ENCODE data around the gene TP53I11.

Gene TP53I11

DNA sequence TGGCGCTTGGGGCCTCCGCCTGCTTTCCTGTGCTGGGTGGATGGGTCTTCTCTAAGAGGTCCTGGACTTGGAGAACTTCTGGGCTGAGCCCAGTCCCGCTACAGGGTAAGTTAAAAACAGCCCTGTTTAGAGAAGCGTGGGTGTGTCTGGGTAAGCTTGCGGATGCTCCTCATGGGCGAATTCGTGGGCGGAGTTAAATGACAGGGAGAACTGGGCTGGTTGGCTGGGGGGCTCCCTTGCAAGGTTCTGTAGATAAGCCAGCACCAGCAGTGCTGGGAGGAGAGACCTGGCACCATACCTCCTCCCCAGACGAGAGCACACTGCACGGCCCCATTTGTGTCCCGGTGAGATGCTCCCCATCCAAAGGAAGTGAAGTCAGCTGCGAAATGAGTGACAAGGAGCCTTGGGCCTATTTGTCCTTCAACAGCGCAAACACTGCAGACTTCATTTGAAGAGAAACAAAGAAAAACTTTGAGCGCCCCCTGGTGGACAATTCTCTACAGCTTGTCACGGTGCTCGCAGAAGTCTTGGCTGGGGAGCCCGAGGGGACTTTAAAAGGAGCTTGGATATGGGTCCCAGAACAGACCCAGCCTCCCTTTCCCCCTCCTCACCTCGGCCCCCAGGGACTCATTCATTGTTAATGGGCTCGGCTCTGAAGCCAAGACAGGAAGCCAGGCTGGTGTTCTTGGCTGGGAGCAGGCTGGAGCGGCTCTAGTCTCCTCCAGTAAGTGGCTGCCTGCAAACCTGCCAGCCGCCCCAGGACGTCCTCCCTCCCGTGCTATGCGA, 39.5 kb downstream of the TP53I11 start:
- peak; percentile 82 for DNase-seq

DNA sequence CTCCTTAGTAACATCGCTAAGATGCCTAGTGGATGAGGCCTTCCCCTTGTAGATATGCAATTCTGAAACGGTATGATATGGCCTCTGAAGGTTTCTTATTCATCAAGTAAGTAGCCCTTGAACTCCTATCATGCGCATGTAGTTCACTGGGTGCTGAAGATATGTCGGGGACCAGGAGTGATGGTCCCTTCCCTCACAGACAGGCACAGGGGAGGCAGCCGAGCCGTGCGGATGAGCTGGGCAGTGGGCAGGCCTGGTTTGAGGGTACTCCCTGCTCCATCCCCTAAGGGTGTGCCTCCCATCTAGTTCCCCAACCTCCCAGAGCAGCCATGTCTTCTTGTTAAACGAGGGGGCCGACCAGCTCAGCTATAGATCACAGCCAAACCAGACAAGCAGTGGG, 40.1 kb downstream of the TP53I11 start:
- no peak for DNase-seq

DNA sequence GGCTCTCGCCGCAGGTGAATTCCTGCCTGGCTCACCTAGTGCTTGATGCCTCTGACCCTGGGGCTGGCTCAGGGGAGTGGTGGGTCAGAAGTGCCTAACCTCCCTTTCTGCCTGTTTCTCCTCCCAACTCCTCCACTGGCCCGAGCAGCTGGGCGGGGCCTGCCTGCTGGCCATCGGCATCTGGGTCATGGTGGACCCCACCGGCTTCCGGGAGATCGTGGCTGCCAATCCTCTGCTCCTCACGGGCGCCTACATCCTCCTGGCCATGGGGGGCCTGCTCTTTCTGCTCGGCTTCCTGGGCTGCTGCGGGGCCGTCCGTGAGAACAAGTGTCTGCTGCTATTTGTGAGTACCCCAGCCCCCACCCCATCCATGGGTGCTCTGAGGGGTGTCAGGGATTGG, 41.1 kb downstream of the TP53I11 start:
- no peak for DNase-seq

DNA sequence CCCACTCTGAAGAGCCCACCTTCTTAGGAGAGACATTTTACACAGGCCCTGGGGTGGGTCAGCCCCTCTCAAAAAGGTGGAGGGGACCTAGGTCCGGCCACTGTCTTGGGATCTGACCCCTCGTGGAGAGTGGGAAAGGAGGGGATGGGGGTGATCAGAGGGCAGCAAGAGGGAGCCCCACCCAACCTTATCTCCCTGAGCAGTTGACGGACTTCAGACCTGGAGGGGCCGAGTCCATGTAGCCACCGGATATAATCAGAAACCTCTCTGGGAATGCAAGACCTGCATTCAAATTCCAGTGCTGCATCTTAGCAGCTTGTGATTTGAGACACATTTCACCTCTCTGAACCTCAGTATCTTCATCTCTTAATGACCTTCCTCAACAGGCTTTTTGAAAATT, 44.0 kb downstream of the TP53I11 start:
- no peak for DNase-seq

DNA sequence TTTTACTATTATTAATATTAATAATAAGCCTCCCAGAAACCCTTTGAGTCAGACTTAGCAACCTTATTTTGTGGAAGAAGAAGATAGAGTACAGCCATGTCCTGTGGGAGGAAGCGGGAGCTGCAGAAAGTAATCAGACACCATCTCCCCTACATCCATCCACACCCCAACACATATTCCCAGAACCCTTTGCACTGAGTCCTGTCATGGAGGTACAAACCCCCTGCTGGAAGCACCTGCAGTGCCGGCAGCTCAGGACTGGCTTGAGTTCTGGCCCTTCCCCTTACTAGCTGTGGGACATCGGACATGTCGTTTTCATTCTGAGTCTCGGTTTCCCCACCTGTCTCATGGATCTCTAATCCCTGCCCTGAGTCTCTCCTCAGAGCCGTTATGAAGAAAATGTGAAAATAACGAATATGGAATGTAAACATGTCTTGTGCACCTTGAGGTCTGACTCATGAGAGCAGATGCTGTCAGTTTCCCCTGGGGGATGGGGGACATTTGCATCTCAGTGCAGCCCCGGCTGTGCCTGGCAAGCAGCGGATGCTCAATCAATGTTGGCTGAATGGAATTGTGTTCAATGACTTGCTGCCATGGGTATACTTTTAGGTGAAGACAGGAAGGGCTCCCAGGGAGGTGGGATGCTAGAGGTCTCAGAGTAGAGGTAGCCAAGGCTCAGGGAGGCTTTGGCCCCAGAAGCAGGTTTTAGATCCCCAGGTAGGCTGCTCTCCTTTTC, 45.4 kb downstream of the TP53I11 start:
- no peak for DNase-seq

DNA sequence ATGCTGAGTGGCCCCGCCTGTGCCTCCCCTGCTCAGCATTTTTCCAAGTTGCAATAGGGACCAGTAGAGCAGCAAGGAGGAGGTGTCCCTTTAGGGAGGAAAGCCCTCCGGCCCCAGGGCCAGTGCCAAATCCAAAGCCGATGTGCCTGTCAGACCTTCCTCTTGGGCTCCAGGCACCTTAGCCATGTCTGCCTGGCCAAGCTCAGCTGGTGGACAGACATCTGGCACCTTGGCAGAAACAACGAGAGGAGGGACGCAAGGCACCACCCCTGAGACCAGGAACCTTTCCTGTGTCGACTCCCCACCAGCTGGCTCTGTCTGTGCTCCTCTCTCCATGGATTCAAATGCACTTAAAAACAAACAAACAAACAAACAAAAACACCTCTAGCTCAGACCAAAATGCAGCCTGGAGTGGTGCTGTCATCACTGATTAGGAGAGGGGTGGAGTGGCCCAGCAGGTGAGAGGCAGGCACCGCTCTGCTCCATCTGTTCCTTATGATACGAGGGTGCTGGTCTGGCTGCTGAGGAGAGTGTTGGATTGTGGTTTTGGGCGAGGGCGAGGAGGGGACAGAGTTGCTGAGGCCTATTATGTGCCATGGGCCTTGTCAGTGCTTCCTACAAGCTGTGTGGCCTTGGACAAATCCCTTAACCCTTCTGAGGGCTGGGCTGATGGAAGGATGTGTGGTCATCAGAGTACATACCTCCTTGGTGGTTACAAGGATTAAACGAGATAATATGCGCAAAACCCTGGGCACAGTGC, 46.2 kb downstream of the TP53I11 start:
- no peak for DNase-seq

DNA sequence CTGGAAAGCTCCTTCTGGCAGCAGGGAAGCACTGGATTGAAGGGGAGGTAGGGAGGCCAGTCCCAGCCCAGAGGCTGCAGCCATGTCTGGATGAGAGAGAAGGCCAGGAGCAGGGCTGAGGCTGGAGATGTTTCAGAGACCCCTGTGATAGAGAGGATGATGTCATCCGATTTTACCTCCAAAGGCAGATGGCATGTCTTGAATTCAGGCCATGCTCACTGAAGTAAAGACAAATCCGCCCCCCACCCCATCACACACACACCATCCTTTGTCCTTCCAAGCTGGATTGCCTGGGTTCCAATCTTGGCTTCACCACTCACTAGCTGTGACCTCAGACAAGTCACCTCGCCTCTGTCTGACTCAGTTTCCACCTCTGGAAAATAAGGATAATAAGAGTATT, 47.2 kb downstream of the TP53I11 start:
- DNase-seq: no peak

DNA sequence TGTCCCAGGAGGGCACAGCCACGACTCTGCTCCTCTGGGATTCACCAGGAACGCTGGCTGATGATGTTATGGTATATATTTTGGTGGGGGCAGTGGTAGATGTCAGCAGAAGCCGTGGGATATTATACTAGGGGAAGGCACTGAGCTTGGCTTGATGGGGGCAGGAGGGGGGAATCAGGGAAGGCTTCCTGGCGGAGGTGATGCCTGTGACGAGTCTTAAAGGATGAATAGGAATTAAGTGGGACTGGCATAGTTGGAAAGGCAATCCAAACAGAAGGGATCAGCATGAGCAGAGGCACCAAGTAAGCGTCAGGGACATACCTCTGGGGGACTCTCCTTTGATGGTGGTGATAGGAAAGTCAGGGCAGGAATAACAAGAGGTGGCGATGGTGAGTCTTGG, 47.6 kb downstream of the TP53I11 start:
- DNase-seq: no peak

DNA sequence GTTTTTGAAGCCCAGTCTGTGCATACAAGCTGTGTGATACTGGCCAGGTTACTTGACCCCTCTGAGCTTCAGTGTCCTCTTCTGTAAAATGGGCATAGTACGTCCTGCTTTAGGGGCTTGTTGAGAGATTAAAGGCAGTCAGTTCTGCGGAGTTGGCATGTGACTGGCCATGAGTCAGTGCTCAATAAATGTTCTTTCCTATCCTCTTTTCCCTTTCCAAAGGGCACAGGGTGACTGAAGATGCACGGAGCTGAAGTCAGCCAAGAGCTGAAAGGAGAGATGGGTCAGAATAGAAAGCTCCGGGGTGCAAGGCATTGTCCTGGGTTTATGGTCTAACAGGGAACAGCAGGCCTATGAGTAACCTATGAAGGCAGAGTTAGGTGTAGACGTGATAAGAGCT, 48.9 kb downstream of the TP53I11 start:
- DNase-seq: no peak

DNA sequence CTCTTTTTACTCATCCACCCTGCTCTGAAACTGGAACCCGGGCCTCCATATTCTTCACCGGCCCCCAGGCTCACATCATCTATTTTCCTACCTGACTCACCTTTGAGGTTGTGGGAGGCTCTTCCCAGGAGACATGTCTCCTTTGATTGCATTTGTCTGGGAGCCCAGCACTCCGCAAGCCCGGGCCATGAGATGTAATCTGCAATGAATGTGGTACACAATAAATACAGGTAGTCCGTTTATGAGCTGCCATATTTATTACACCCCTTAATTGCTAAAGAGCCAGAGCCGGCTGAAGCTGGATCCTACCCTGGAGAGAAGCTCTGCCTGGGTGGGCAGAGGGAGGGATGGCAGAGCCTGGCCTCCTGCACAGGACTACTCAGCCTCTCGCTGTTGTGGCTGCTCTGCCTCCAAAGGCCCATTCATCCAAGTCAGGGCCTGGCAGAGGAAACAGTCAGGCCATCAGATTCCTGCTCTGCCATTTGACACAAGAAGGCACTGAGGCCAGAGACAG, 49.5 kb downstream of the TP53I11 start:
- no peak for DNase-seq

DNA sequence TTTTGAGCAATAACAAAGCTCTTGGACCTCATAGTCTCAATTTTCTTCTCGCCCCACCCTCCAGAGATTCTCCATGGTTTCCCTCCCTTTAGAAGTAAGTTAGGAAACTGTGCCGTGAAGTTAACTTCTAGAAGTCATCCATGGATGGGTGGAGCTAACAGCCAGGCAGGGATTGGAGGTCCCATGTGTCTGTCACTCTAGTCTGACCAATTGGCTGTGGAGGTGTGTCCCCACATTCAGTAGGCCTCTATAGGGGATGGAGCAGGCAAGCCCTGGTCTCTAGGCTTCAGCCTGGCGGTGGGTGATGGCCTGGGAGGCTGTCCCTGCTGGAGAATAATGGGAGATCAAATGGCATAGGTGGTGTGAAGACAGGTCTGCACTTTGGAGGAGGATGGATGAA, 50.7 kb downstream of the TP53I11 start:
- peak; percentile 8 for DNase-seq

DNA sequence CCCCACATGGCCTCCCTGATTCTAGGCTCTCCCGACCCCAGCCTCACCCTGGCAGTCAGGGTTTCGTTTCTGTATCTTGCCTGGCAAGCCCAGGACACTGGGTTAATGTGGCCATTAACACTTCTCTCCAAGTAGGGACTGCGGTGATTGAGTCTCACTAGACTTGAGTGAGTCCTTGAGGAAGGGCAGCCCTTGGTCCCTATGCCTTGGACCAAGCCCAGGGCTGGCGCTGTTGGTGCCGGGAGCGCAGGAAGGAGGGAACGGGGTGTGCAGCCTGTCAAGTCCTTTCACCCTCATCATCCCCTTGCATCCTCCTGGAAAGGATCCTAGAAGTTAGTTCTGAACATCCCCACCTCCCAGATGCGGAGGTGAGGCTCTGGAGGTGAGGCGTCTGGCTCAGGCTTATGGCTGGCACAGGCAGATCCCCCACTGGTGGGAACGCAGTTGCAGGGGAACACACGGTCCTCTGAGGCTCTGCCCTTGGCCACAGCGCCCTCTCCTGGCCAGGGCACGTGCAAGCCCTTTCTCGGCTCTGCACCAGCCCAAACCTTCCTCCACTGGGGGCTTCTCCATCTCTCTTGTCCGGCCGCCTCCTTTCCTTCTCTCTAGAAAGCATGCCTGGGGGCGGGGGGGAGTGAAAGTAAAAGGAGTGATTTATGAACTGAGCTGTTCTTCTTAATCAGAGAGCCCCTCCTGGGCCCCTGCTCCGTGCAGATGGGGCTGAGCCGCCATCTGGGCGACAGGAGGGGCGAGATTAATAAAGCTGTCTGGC, 56.7 kb downstream of the TP53I11 start:
- DNase-seq: peak; percentile 63

DNA sequence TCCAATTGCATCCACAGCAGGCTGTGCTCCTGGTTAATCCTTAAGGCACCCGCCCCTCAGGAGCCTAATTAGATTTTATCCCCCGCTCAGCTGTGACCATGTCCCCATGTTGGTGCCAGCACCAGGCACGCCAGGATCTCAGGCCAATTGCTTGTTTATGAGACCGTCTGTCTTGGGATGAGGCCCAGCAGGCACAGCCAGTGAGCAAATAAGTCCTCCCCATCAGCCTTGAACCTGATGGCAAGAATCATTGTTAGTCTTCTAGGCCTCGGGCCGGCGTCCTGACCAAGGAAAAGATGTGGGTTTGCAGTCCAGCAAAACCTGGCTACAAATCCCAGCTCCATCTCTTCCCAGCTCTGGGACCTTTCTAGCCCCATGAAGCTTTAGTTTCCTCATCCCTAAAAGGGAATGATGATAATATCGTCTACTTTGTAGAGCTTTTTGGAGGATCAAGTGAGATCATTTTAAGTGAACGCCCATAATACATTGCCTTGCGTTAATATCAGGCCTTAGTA, 57.3 kb downstream of the TP53I11 start:
- DNase-seq: no peak

DNA sequence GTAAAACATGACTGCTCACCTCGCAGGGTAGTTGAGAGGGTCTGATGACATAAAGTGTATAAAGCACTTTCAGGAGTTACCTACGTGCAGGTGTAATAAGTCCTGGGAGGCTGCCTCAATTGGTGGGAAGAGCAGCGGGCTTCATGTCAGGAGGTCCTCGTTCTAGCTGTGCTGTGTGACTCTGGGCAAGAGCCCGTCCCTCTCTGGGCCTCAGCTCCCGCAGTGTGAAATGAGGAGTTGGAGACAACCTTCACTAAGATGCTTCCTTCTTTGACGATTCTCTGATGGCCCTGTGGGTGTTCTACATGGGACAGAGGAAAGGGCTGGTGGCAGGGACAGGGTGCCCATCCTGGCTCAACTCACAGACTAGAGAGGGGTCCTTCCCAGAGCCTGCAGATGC, 57.8 kb downstream of the TP53I11 start:
- DNase-seq: no peak

DNA sequence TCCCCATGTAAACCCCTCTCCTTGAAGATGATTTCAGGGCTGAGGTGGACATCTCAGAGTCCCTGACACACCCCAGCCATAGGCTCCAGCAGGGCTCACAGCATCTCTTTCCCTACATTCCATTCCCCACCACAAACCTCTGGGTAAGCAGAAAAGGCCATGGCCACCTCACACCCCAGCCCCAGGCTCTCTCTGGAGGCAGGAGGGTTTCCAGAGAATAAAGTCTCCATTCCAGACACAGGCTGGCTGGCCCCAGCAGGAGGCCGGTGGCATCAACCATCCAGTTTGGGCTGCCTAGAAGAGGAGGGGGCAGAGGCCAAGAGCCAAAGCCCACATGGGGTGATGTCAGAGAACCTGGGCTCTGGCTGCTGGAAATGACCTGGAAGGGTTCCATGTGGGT, 61.4 kb downstream of the TP53I11 start:
- DNase-seq: no peak

DNA sequence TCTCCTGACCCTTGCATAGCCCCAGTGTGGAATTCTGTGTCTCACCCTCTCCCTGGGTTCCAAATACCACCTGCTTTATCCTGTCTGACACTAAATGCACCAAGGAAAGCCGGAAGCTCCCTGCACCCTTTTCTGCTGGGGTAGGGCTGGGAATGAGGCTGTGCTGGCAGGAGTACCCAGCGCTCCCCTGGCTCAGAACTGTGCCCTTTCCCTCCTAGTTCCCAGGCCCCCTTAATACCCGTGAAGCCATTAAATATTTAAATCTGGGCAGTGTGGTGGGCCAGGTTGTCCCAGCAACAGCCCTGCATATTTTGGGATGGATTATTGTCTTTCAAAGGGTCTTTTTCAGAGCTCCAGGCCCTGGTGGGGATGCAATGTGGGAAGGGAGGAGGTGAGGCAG, 63.0 kb downstream of the TP53I11 start:
- no peak for DNase-seq

DNA sequence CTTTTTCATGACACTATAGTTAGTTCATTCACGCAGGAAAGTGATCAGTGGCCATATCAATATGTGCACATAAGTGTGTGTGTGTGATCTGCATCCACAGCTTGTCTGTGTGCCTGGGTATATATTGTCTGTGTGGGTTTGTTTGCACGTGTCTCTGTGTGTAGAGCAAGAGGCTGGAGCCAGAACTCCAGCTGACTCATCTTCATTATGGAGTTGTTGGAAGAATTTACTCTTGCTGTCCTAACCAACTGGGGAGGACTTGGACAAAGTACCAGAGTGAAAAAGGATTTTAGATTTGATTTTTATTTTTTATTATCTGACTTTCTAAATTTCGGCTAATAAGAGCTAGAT, 63.9 kb downstream of the TP53I11 start:
- no peak for DNase-seq

DNA sequence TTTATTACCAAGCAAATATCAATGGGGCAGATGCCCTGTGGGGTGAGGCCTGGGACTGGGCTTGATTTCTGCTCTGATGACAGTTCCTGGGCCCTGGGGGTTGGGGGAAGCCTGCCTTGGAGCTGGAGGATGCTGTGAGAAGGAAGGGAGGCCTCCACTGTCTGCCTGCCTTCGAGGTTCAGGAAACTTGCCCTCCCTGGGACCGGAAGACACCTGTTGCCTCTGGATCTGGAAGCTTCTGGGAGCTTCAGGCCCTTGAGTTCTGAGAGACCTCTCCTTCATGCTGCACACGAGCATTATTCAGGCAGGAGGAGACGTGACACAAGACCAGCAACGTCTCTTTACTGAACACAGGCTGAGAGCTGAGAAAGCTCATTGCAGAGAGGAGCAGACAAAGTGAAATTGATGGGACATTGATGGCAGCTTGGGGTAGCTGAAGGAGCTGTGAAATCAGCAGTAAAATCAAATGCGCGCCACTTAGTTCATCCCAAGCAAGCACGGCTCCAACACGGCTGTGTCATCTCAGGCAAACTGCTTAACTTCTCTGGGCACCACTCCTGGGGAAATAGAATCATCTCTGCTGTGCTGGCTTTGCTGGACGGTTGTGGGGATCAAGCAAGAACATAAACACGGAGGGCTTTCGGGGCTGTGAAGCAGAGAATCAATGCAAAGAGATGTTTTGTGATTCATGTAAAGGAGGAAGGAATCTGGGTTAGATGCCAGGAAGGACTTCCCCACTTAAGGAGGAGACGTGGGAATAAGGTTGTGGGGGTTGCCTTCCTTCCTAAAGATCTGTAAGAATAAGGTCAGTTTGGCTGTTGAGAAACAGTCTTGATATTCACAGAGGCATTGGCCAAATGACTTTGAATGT, 64.5 kb downstream of the TP53I11 start:
- no peak for DNase-seq

DNA sequence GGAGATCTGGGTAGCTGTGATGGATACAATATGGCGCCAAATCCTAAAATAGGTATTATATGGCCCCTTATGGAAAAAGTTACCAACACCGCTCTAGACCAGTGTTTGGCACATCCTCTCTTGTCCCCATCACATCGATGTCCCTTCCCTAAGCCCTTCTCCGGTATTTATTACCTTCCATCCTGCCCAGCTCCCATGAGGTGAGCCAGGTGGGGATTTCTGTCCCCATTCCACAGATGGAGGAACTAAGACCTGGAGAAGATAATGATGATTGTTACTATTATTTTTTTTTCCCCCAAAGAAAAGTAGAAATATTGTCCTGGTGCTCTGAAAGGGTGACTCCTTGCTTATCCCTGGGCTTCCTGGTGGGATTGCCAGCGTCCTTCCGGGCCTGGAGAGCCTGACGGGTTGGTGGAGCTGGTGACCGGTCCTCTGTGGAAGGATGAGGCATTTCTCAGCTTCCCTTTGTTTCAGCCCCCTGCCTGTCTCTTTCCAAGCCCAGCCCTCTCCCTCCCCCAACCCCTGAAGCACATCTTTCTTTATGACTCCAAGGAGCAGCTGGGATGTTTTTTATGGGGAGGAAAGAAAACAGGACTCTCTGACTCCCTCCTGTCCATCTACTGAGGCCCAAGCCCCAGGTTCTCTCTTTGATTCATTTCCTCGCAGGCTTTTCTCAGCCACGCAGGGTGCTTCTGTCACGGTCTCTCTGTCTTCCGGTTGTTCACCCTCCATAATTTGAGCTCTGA, 65.4 kb downstream of the TP53I11 start:
- DNase-seq: no peak

DNA sequence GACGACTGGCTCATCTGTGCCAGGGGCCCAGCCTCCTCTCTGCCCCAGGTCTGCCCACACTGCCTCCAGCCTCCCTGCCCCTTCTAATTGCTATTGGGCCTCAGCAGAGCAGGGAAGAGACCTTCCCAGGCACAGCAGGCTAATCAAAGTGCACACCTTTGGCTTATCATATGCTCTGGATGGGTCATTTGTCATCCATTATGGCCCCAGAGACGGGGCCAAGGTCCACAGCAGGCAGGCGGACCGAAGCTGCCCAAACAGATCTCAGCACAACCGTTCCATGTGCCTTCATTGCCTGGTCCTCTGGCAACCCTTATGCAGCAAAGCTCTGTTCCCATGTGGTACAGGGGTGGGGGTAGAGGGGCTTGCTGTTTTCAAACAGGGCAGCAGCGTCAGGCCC, 66.6 kb downstream of the TP53I11 start:
- DNase-seq: no peak

DNA sequence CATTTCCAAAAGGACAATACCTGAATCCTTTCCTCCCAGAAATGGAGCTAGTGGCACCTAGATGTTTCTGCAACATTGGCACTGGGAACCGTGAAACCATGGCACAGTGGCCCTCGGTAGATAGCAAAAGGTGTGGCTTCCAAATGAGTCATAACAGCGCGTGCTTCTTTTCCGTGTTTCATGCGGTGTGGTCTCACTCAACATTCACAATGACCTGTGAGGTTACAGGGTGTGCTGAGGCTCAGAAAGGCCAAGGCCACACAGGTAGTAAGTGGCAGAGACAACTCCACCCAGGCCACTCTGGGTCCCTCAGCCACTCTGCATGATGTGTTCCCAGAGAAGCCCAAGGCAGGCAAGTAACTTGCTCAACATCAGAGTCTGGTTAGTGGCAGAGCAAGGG, 67.4 kb downstream of the TP53I11 start:
- no peak for DNase-seq
